Loucy (cell line): Measurements from ENCODE around the gene HSD17B8.

Experiments
- EZH2phosphoT487 ChIP-seq: fragments of 200-600 bp; IDR thresholded peaks from 2 replicates; pipeline ENCODE4 v1.6.1; 2018; ENCODE audit warnings: antibody characterized with exemption, mild to moderate bottlenecking, moderate library complexity, borderline replicate concordance
- TF ChIP-seq, protein P1 (sequence below): fragments of 200-600 bp; sonication (generic); conservative IDR thresholded peaks from 2 replicates; pipeline ENCODE4 v1.5.1; 2014; ENCODE audit warnings: mild to moderate bottlenecking, antibody characterized with exemption, low read length

DNA sequence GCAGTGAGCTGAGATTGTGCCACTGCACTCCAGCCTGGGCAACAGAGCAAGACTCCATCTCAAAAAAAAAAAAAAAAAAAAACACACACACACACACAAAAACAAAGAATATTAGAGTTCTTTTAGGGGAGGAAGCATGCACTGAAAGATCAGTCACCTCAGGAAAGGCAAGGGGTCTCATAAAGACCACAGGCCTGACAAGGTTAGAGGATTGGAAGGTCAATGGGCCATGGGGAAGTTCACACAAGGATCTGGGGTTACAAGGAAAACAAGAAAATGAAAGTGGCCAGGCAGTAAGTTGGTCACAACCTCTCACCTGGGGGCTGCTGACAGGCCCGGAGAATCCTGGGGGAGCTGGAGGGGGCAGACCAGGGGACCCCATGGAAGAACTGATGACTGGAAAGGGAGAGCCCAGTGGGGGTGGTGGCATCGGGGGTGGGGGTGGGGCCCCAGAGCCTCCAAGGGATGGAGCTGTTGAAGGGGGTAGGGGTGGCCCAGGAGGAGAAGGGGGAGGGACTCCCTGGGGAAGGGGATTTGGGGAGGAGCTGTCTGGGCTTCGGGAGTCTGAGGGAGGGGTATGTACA lies 5.5 kb upstream of the HSD17B8 start:
- TF ChIP-seq, protein P1, sequence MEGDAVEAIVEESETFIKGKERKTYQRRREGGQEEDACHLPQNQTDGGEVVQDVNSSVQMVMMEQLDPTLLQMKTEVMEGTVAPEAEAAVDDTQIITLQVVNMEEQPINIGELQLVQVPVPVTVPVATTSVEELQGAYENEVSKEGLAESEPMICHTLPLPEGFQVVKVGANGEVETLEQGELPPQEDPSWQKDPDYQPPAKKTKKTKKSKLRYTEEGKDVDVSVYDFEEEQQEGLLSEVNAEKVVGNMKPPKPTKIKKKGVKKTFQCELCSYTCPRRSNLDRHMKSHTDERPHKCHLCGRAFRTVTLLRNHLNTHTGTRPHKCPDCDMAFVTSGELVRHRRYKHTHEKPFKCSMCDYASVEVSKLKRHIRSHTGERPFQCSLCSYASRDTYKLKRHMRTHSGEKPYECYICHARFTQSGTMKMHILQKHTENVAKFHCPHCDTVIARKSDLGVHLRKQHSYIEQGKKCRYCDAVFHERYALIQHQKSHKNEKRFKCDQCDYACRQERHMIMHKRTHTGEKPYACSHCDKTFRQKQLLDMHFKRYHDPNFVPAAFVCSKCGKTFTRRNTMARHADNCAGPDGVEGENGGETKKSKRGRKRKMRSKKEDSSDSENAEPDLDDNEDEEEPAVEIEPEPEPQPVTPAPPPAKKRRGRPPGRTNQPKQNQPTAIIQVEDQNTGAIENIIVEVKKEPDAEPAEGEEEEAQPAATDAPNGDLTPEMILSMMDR: no peak
- TF ChIP-seq EZH2phosphoT487: no peak
